ENCODE results near the gene LRMDA. TPM values are rescaled to one million over a fixed set of nuclear protein-coding genes. Genes with fewer than 3 reads are reported as not detected.
A peak's percentile ranks its signal among the peaks of the same experiment; 100 is the strongest.
"Not testable (repeated sequence)": the region's sequence is repeated elsewhere in the genome, so short reads cannot be mapped to it uniquely, and the experiment has no call there.

The LRMDA gene
- total RNA-seq, 1 experiment from 2014 or later: 7.9 TPM

DNA sequence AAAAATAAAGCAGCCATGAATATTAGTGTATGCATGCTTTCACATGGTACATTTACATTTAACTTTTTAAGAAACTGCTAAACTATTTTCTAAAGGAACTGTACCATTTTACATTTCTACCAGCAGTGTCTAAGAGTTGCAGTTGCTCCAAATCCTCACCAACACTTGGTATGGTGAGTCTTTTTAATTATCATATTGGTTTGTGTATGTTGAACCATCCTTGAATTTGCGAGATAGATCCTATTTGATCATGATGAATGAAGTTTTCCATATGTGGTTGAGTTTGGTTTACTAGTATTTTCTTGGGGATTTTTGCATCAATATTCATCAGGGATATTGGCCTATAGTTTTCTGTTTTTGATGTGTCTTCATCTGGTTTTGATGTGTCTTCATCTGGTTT, 1057.2 kb downstream of the LRMDA start:
- DNase-seq (ENCODE audit: low read depth): no peak

DNA sequence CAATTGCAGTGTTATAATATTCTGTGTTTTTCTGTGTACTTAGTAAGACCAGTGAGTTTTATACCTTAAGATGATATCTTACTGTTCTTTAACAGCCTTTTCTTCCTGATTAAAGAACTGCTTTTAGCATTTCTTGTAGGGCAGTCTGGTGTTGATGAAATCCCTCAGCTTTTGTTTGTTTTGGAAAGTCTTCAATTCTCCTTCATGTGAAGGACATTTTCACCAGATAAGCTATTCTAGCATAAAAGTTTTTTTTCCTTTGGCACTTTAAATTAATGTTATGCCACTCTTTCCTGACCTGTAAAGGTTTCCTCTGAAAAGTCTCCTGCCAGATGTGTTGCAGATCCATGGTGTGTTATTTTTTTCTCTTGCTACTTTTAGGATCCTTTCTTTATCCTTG, 1059.8 kb downstream of the LRMDA start:
- peak; percentile 59 for DNase-seq (ENCODE audit: low read depth)

DNA sequence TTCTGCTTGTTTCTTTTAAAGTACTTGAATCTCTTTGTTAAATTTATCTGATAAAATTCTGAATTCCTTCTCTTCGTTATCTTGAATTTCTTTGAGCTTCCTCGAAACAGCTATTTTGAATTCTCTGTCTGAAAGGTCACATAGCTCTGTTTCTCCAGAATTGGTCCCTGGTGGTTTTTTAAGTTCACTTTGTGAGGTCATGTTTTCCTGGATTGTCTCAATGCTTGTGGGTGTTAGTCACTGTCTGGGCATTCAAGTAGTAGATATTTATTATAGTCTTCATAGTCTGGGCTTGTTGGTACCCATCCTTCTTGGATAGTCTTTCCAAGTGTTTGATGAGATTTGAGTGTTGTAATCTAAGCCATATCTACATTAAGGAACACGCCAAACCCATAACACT, 1060.6 kb downstream of the LRMDA start:
- DNase-seq (ENCODE audit: low read depth): peak; percentile 87

DNA sequence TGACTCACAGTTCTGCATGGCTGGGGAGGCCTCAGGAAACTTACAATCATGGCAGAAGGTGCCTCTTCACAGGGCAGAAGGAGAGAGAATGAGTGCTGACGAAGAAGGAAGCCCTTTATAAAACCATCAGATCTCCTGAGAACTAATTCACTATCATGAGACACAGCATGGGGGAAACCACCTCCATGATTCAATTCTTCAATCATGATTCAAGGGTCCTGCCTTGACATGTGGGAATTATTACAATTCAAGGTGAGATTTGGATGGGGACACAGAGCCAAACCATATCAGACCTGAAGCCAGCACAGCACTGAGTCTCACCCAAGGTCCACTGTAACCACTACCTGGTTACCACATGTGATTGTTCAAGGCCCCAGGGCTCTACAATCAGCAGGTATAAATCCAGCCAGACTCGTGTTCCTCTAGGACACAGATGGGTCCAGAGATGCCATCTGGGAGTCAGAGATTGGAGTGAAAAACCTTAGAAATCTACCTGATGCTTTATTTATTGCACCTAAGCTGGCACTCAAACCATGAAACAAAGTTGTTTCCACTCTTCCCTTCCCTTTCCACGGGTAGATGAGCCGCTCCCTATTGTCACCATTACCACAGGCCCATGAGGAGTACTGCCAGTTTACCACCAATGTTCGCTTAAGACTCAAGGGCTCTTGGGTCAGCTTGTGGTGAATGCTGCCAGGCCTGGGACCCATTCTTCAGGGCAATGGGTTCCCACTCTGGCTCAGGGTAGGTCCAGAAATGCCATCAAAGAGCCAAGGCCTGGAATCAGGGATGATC, 1061.5 kb downstream of the LRMDA start:
- no peak for DNase-seq (ENCODE audit: low read depth)

DNA sequence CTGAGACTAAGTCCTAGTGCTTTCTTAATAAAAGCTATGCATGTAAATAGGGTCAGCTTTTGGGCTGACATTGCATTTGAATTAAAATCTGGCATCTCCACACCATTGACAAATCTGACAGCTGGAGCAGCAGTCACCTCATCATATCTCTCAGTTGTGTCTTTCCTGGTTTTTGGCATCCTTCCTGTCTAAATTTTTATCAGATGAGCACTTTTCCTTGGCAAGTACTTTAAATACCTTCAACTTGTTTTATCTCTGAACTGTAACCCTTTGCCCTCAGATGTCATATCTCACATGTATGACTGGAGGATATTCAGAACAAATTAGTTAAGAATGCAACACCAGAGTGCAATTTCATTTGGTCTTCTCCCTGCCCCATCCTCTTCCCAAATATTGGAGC, 1066.2 kb downstream of the LRMDA start:
- DNase-seq (ENCODE audit: low read depth): no peak

DNA sequence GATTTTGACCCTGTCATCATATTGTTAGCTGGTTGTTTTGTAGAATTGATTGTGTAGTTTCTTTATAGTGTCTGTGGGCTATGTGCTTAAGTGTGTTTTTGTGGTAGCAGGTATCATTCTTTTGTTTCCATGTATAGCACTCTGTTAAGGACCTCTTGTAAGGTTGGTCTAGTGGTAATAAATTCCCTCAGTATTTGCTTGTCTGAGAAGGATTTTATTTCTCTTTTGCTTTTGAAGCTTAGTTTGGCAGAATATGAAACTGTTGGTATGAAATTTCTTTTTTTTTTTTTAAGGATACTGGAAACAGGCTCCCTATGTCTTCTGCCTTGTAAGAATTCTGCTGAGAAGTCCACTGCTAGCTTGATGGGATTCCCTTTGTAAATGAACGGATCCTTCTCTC, 1073.4 kb downstream of the LRMDA start:
- DNase-seq (ENCODE audit: low read depth): no peak

DNA sequence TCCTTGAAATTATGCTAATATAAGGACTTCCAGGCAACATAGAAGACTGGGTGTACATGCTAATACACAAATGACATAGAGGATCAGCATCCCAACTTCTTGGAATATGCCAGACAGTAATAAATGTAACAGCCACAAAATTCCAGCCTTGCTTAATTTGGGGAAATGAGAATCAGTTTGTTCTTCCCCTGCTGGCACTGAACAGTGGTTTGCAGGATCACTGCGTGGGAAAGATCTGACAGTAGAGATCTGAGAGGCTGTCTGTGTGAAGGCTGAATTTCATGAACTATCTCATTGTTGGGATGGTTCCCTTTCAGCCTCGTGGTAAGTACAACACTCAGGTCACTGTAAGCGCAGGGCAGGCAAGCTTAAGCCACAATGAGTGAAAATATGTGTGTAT, 1078.0 kb downstream of the LRMDA start:
- peak; percentile 43 for DNase-seq (ENCODE audit: low read depth)

DNA sequence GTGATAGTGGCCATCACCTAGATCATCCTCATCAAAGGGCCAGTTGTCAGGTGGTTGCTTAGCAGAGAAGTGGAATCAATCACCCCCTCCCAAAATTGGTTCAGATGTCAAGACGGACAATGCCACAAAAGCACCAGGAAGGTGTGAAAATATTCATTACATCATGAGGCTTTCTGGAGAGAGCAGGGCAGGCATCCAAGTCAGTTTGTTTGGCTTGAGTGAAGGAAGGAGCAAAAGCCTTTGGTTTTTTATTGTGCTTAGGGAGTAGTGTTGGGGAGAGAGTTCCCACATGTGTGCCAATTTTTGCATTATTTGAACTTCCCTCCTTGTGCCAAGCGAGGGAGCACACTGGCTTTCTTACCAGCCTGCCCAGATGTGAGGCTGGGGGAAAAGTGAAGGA, 1082.9 kb downstream of the LRMDA start:
- DNase-seq (ENCODE audit: low read depth): no peak

DNA sequence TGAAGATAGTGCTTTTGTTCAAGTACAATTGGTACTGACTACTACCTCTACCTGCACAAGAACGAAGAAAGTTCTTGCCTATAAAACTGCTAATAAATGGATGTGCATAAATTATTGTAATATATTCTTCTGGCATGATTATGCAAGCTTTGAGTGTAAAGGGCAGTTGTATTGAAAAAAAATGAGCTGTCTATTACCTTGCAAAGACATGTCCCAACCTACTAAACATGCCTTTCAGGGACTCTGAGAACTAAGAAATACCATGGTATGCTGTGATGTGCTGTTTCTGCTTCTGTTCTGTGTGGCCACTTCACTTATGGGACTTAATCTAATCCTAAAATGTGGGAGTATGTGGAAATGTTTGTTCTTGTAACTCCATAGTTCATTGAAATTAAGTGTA, 1083.4 kb downstream of the LRMDA start:
- no peak for DNase-seq (ENCODE audit: low read depth)

DNA sequence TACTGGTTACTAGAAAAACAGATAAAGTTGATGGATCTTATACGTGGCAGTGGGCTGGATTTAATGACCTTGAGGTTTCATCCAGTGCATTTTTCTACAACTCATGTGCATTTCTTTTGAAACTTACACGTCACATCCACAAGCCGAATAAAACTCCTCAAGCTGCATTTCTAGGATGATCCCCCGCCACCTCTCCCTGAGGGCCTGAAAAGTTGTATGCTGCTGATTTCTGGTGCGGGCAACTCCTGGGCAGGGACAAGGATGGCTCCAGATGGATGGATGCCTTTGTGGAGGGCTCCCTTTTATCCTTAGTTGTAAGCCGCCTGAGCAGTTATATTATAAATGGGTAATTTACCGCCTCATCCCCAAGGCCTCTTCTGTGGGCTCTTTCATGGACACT, 1091.1 kb downstream of the LRMDA start:
- no peak for DNase-seq (ENCODE audit: low read depth)

DNA sequence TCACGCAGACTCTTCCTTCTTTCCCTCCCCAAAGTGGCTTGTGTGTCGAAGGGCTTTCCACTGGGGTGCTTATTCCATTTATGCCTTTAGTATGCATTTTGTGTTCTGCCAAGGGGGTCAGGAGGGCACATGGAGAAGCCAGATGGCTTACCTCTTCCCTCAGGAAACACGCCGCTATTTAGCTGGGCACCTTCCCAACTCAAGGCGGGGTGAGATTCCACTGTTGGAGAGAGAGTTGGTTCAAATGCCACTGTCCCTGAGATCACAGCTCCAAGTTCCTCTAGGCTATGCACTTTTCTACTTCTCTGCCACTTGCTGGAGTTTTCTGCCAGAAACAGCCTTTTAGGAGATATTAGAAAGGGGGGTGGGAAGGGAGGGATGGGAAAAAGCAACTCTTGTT, 1091.8 kb downstream of the LRMDA start:
- DNase-seq (ENCODE audit: low read depth): peak; percentile 13

DNA sequence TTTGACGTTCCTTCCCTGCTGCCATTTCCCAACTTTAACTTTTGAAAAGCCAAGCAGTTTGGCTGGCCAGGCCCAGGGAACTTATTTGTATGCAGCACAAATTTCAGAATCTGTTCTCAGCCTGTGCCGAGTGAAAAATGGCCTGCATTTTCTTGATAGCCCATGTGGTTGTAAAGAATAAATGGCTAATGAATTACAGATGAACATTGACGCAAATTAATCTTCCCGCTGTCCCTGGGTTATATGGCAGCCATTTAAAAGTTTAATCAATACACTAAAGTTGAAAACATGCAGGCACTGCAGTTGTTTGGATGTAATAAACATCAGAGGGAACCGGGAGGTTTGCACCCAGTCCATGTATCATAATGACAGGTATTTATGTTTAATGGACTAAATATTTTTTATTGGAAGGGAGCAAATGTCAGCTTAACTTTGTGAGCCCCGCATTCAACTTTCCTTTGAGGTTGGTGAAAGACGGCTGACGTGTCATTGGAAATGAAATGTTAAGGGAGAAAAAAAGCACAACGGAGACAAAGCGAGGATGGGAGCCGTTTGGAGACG, 1092.4 kb downstream of the LRMDA start:
- no peak for DNase-seq (ENCODE audit: low read depth)

DNA sequence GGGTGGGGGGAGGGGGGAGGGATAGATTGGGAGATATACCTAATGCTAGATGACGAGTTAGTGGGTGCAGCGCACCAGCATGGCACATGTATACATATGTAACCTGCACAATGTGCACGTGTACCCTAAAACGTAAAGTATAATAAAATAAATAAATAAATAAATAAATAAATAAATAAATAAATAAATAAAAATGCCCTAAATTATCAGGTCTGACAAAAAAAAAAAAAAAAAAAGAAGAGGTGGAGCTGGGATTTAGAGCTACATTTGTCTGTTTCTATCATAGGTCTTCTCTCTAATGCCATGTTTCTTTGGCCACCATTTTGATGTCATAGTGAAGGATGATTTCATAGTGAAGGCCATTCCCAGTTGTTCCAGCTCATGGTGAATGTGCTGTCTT, 1095.4 kb downstream of the LRMDA start:
- not testable (repeated sequence) for DNase-seq (ENCODE audit: low read depth)

DNA sequence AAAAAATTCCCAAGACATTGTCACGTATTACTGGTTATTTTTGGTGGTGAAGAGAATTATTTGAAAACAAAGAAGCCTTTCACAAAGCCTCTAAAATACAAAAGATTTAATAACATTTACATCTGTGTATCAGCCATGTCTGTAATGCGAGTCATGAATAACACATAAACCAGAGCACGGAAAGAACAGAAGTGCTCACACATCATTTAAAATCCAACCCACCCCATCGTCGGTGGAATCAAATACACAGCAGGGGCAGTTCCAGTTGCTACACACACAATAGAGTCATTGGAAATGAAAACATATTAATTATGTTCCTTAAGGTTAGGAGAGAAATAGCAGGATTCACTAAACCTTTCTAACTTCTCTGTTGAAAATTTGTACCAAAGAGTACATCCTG, 1108.9 kb downstream of the LRMDA start:
- peak; percentile 13 for DNase-seq (ENCODE audit: low read depth)

DNA sequence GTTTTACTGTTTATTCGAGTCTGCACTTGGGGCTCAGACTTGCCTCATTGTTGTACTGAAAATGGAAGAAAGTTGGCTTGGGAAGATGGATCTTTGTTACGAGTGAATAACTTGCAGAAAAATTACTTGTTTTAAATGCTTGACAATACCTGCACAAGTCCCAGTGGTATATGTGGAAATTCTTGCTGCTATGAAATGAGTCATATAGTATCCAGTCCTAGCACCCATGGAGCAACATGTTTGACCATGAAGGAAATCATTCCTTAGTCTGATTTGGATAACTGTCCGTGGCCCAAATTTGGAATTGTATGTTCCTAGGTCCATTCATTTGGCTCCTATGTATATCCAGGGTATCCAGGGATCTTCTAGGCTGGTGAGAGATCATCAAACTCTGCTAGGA, 1109.4 kb downstream of the LRMDA start:
- no peak for DNase-seq (ENCODE audit: low read depth)

DNA sequence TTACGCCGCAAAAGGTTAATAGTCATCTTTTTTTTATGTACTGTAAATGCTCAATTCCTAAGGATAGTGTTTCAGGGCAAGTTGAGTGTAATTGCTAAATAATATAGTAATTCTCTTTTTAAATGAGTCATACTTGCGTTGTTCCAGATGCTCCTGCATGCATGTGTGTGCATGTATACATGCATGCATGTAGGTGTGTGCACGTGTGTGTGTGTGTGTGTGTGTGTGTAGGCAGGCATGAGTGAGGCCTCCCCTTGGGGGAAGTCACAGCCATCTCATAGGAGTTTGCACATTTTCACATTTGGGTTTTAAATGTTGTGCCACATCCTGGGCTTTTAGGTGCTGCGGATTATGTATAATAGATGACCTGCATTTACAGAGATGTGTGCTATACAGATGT, 1110.4 kb downstream of the LRMDA start:
- no peak for DNase-seq (ENCODE audit: low read depth)

DNA sequence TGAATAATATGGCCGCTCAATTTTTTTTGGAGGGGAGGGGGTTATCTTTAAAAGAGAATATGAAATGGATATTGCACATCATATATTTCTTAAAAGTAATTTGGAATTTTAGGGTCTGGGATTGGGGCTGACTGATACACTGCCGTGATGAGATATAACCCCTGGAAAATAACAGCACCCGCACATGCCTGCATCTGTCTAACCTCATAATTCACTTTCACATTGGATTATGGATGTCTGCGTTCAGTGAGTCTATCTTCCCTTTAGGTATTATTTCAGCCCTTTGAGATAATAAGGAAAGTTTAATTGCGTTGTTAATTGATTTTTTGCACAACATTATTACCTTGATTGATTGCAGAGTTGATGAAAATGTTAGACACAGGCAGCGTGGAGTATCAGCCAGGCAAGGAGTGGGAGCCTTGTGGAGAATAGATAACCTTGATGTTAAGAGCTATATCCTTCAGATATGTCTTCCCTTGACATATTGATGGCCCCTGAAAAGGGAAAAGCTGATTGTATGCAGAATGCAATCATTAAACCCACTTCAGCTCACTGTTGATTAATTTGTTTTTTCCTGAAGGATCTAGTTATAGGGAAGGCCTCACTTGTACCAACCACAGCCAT, 1111.0 kb downstream of the LRMDA start:
- no peak for DNase-seq (ENCODE audit: low read depth)

DNA sequence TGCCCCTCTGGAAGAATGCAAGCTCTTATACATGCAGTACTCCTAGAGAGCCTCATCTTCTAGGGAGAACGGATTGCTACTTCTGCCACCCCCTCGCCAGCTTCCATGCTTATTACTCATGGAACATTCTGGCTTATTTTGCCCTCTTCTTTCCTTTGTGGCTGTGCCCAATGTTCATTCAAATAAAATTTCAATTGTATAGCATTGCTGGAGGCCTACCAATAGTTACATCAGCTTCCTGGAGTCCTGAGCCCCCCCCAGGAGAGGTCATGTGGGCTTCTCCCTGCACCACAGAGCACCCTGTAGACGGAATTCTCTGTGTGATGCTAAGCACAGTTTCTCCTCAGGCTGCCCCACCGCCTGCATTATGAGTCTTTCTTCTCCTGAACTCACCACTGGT, 1112.2 kb downstream of the LRMDA start:
- peak; percentile 25 for DNase-seq (ENCODE audit: low read depth)

DNA sequence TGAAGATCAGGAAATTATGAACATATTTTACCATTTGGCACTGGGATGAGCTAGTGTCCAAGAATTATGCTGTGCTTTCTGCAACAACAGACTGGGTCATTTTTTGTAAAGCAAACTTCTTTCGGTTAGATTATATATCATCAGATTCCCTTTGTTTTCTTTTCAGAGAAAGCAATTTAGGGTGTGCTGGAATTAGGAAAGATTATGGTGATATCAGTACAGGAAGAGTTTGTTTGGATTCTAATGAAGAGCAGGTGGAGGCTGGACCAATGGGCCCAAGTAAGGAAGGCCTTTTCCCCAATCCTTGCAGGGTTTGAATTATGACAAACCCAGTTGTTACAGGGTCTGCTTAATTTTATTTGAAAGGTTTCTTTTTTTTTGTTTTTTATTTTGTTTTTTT, 1113.4 kb downstream of the LRMDA start:
- no peak for DNase-seq (ENCODE audit: low read depth)

DNA sequence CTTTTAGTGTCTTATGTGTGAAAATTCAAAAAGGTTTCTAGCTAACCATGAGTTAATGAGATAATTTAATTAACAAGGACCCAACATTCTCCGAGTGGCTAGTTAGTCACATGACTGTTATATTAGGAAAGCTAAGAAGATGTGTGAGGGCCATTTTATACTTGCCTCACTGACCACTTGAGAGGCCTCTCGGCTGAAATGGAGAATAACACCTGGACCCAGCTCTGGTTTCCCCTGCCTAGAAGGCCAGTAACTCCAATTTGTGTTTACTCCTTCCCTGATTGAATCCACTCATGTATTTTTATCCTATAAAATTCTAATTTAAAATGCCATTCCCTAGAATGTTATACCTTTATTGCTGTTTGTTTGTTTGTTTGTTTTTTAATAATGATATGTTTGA, 1115.0 kb downstream of the LRMDA start:
- DNase-seq (ENCODE audit: low read depth): no peak

DNA sequence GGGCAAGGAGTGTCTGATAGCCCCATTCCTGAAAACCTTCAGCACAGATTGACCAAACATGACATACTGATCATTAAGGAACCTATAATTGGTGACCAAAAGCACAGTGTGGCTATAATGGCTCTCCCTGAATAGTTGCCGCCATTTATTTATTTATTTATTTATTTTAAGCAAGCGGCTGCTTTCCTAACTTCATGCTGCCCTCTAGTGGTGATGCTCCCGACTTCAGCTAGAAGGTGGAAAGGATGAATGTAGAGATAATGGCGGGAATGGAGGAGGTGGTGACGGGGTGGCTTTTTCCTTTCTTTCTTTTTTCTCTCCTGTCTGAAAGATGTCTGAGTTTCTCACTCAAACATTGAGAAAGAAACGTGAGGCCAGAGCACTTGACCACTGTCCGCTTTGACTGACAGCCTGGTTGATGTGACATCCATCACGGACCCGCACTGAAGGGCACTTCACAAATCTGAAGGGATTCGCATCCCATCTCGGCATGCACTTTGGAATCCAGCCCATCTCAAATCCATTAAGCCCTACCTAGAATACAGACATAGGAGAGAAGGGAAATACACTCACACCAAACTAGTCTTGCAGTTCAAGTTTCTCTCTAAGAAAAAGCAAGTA, 1116.0 kb downstream of the LRMDA start:
- peak; percentile 74 for DNase-seq (ENCODE audit: low read depth)

DNA sequence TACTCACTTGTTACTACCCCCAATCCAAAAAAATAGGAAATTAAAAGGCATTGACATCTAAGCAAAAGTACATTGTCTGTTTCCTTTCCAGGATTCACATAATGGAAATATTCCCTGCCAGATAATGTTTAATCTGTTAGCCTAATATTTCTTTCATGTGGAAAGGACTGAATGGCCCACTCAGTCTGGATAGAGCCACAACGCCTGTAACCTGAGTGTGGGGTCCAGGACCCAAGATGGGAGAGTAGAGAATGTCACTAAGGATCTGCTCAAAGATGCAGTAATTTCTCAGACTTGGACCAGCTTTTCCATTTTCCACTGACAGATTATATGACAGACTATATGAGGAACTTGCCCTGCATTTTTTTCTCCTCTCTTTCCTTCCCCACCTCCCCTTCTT, 1117.3 kb downstream of the LRMDA start:
- DNase-seq (ENCODE audit: low read depth): no peak

DNA sequence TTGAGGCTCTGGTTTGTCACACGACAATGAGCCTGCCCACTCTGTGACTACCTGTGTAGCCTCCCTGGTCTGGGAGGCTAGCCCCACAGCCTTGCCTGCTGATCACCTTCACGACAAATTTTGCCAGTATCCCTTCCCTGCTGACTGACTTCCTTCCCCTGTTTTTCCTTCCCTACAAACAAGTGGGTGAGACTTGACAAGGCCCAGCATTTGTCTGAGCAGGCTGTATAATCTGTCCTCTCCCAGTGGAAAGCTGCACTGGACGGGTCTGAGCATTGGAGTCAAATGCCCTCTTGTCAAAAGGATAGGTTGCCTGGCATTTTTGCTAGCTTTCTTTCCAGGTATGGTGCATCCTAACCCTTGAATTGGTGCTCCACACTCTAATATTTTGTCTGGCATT, 1117.7 kb downstream of the LRMDA start:
- no peak for DNase-seq (ENCODE audit: low read depth)

All from RPMI7951 (cell line).